22Rv1 (cell line): ENCODE data around the gene SLC22A1.
"Not testable (repeated sequence)": the region's sequence is repeated elsewhere in the genome, so short reads cannot be mapped to it uniquely, and the experiment has no call there.

Source experiments
- CTCF ChIP-seq: fragments of 450-650 bp; IDR thresholded peaks from 2 replicates; pipeline ENCODE4 v1.5.1; 2017; ENCODE audit warnings: mild to moderate bottlenecking
- ZFX ChIP-seq: fragments of 450-650 bp; IDR thresholded peaks from 2 replicates; pipeline ENCODE4 v1.6.1; 2017; ENCODE audit warnings: antibody characterized with exemption, borderline replicate concordance

- not testable (repeated sequence) for TF ChIP-seq CTCF, ZFX
Observed at GRCh38 chr6:160165928-160166327, 44.3 kb downstream of the SLC22A1 start.
